Muscle of leg (tissue), 9 donors: ENCODE measurements around the gene PIWIL1. TPM values are rescaled to one million over a fixed set of nuclear protein-coding genes. Genes with fewer than 3 reads are reported as not detected.

Experiments used
- polyA plus RNA-seq, 8 donors: library from polyadenylated mRNA; unstranded; fragments of 120-200 nt; gene quantifications; one replicate each; pipeline versions ENCODE4 v1.2.1 to v1.2.3, GENCODE V29; 2013; ENCODE audit warnings: inconsistent platforms in 1 of 8, low replicate concordance in 1 of 8; ENCODE audit not compliant: insufficient read length in 8 of 8, insufficient read depth in 1 of 8
- total RNA-seq: library from RNA; stranded (reverse); fragments of 120-200 nt; gene quantifications from one replicate; pipeline ENCODE4 v1.2.4, GENCODE V29; 2013

Gene PIWIL1
- total and polyA plus RNA-seq, 9 donors, result 0.04 to 0.28 (median 0.09) TPM; not detected in 5

Other genes starting within 250 kb of the PIWIL1 start
- 11.0 TPM for gene FZD10, start 175.4 kb upstream of the PIWIL1 start, total RNA-seq
- gene FZD10, start 175.4 kb upstream of the PIWIL1 start, polyA plus RNA-seq, result 10 to 100 TPM in 7 of 8 donors, 1 to 10 TPM in 1; 9.8 to 15.4 (median 12.9) TPM